NCI-H1436 (cell line): ENCODE results near the gene DHTKD1.
A peak's percentile ranks its signal among the peaks of the same experiment; 100 is the strongest.

Experiments
- DNase-seq: peaks from one replicate; lab custom pipeline; 2025; lab: John Stamatoyannopoulos, UW

DHTKD1 gene

GRCh38 chr10:12068449-12069269 lies at the start of gene DHTKD1:
TSS of gene DHTKD1 (plus strand) at chr10:12068954. CDS start at chr10:12069034, 80 bp downstream.
- peak; percentile 97 for DNase-seq

GRCh38 chr10:12019283-12019971 lies 49.3 kb upstream of the DHTKD1 start:
- no peak for DNase-seq

- no peak for DNase-seq
Measured at GRCh38 chr10:12020574-12020973, 48.2 kb upstream of the DHTKD1 start.

- no peak for DNase-seq
Measured at GRCh38 chr10:12022580-12023257, 46.0 kb upstream of the DHTKD1 start.

- DNase-seq = no peak
Measured at GRCh38 chr10:12025591-12025990, 43.2 kb upstream of the DHTKD1 start.

- DNase-seq = no peak
Measured at GRCh38 chr10:12027539-12027938, 41.2 kb upstream of the DHTKD1 start.

GRCh38 chr10:12031404-12031803 lies 37.4 kb upstream of the DHTKD1 start:
- no peak for DNase-seq

- no peak for DNase-seq
Measured at GRCh38 chr10:12036073-12036655, 32.6 kb upstream of the DHTKD1 start.

- no peak for DNase-seq
Measured at GRCh38 chr10:12041766-12042408, 26.9 kb upstream of the DHTKD1 start.

- DNase-seq = peak; percentile 6
Measured at GRCh38 chr10:12042409-12042796, 26.4 kb upstream of the DHTKD1 start.

- peak; percentile 97 for DNase-seq
Measured at GRCh38 chr10:12042797-12043651, 25.7 kb upstream of the DHTKD1 start, which contains the start of gene UPF2. TSS of gene UPF2 (minus strand) at chr10:12042809. CDS start at chr10:12035423, 7,386 bp downstream.

GRCh38 chr10:12045596-12045995 lies 23.2 kb upstream of the DHTKD1 start:
- DNase-seq = no peak

GRCh38 chr10:12048547-12048946 lies 20.2 kb upstream of the DHTKD1 start:
- DNase-seq = no peak

- DNase-seq = peak; percentile 23
Measured at GRCh38 chr10:12050528-12050927, 18.2 kb upstream of the DHTKD1 start.

- DNase-seq = no peak
Measured at GRCh38 chr10:12051241-12051640, 17.5 kb upstream of the DHTKD1 start.

GRCh38 chr10:12055732-12056131 lies 13.0 kb upstream of the DHTKD1 start:
- DNase-seq = no peak

GRCh38 chr10:12056748-12057147 lies 12.0 kb upstream of the DHTKD1 start:
- no peak for DNase-seq

GRCh38 chr10:12061124-12061523 lies 7.6 kb upstream of the DHTKD1 start:
- DNase-seq = no peak

GRCh38 chr10:12062754-12063482 lies 5.8 kb upstream of the DHTKD1 start:
- no peak for DNase-seq

GRCh38 chr10:12063483-12063818 lies 5.3 kb upstream of the DHTKD1 start:
- no peak for DNase-seq
